ENCODE measurements around the gene EMILIN2.

EMILIN2 gene

DNA sequence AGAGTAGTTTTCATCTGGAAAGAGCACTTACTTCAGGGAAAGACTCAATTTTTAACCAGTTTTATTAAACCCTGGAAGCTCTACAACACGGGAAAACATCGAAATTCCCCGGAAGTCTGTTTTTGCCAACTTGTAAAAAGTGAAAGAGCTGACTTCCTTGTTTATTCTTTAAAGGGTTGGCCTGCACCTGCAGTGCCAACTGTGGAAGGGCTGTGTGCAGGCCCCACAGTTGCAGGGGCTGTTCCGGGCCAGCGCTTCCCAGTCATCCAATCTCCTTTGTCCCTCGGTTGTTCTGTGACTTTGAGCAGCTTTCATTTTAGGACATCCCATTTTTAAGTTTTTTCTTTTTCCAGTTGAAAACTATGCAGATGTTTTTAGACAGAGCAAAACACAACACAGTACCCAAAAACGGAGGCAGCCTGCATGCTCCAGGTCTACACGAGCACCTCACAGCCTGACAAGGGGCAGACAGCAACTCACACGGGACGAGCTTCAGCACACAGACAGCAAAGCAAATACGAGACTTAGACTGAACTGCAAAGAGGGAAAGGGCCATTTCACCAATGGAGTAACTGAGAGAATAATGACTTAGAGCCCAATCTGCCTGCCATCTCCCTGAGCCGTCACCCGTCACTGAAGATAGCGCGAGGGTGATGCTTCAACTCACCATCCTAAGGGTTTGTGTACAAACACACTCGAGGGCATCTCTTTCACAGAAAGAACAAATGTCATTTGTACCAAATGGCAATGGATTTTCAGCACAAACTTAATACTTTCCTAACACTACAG, 70.6 kb downstream of the EMILIN2 start:
- DNase-seq = no peak

- no peak for DNase-seq
Observed at GRCh38 chr18:2918761-2919550, 72.2 kb downstream of the EMILIN2 start.

DNA sequence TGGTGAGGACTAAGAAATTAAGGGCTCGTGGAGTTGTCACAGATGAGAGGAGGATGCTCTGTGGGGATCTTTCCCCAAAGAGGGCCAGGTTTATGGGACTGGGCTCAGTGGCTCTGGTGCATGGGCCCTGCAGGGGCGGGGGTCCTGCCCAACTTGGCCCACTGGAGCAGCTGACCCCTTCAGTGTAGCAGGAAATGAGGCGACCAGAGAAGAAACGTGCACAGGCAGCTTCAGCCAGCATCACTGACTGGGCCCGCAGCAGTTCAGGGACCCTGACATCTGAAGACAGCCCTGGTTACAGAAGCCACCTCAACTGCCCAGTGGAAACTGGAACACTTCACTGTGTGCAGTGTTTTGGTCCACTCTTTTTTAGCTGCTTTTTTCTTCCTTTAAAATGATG, 72.8 kb downstream of the EMILIN2 start:
- DNase-seq = no peak

- DNase-seq = no peak
Observed at GRCh38 chr18:2920027-2920426, 73.2 kb downstream of the EMILIN2 start.

GRCh38 chr18:2920546-2921343, 73.9 kb downstream of the EMILIN2 start:
- no peak for DNase-seq

DNA sequence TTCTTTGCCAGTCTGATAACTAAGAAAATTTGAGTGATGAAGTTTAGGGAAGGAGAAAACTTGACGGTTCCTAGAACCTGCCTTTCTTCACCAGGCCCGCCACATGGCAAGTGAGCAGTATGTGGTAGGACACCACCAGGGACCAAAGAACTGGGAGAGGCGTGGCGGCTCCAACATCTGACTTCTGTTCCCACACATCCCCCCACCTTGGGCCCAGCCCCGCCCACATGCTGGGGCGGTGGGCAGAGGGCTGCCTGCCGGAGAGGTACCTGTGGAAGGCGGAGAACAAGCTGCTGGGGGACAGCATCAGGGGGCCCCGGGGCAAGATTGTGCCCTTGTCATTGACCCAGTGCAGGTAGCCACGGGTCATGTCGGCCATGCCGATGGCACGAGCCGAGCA, 75.0 kb downstream of the EMILIN2 start:
- no peak for DNase-seq

DNA sequence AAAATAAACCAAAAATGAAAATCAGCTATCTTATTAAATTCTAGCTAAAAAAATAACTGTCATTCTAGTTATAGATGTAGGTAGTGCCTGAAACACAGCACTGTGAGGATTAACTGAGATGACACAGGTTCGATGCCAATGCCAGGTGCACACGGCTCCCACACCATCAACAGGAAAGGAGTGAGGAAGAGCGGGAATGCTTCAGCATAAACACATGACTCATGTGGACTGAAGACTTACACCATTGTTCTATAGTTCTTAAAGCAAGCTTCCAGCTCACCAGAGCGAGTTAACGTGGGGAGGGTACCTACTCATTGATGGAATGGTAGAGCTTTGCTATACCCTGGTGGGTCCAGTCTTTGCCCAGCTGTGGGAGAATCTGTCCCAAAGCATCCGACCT, 76.7 kb downstream of the EMILIN2 start:
- DNase-seq = no peak

GRCh38 chr18:2924920-2925319, 78.1 kb downstream of the EMILIN2 start:
- no peak for DNase-seq

DNA sequence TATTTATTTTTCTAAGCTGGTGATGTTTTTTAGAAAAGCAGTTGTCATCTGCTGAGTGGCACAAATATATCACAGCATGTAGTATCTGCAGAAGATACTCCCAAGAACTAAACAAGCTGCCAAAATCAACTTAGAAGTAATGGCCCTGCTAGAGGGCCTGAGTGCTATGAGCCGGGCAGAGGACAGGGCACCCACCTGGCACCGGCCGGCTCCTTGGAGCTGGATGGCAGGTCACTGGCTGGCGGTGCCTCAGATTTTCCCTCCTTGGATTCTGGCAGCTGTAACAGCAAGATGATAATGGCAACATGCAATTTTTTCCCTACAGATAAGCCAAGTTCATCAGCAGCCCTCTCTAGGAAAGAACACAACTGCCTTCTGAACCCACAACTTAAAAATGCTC, 79.7 kb downstream of the EMILIN2 start:
- no peak for DNase-seq

GRCh38 chr18:2927745-2928144, 80.9 kb downstream of the EMILIN2 start:
- no peak for DNase-seq

GRCh38 chr18:2932247-2933181, 85.7 kb downstream of the EMILIN2 start:
- no peak for DNase-seq

DNA sequence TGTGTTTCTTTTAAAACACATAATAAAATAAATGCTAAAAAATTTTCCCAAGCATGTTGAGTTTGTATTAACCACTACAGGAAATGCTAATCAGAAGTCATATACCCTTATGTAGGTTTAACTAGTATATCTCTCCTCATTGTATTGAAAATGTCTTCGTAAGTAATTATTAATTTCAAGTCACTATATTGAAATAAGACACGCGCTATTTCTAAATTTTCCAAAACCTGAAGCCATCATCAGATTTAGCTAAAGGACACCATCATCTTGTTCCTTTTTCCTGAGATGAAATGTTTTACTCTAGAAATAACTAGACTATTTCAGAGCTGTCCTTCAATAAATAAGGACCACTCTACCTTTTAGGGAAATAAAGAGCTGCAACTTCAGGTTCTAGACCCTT, 87.2 kb downstream of the EMILIN2 start:
- no peak for DNase-seq

GRCh38 chr18:2935438-2936192, 88.8 kb downstream of the EMILIN2 start:
- DNase-seq = no peak

DNA sequence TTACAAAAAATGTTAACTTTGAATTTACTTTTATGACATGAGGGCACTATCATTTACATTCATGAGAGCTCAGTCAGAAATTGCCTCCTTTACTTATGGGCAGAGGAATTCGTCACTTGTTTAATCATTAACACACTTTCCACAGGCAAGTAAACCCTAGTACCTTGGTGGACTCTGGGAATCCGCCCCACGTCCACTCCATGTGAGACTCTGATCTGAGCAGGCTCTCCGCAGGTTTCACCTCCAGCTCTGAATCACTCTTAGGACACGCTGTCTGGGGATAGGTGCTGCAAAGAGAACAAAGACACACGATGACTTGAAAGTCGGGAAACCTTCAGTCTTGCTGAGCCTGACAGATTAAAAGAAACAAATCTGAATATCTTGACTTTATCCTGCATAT, 92.5 kb downstream of the EMILIN2 start:
- no peak for DNase-seq

GRCh38 chr18:2948038-2948437, 101.2 kb downstream of the EMILIN2 start:
- no peak for DNase-seq

- no peak for DNase-seq
Observed at GRCh38 chr18:2952605-2953004, 105.8 kb downstream of the EMILIN2 start.

- no peak for DNase-seq
Observed at GRCh38 chr18:2953935-2954653, 107.3 kb downstream of the EMILIN2 start.

- no peak for DNase-seq
Observed at GRCh38 chr18:2954869-2955645, 108.3 kb downstream of the EMILIN2 start.

DNA sequence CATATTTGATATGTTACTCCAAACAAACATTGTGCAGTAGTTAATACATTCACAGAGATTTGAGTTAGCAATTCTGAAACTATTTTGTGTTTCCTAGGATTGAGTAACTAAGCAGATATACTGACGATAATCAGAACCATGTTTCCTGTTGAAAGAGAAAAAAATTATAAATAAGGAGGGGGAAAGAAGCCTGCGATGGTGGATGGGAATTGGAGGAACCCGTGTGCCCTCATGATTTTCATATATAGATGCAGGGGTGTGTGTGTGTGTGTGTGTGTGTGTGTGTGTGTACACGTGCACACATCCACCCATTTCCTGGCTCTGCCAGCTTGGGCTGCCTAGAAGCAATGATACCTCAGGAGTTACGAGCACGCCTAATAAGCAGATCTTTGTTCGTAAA, 109.2 kb downstream of the EMILIN2 start:
- no peak for DNase-seq

- DNase-seq = no peak
Observed at GRCh38 chr18:2958819-2959298, 112.1 kb downstream of the EMILIN2 start.
